Measurements from ENCODE around the gene BMP5. TPM values are rescaled to one million over a fixed set of nuclear protein-coding genes. Genes with fewer than 3 reads are reported as not detected.

Gene BMP5
- total and polyA plus RNA-seq, 2 of the 13 experiments (the other 11 are each of a cell fraction or from before 2014, with no cell fraction given), result not detected

GRCh38 chr6:55802259-55802658, 73.1 kb downstream of the BMP5 start:
- no peak overlapping the region for H3K9ac ChIP-seq (ENCODE audit: insufficient read depth, low read depth, low read length)
- FAIRE-seq, result no peak

More at GRCh38 chr6:55802259-55802658, 73.1 kb downstream of the BMP5 start:
- no peaks in the 10 kb centered on the region for H3K4me1 ChIP-seq (ENCODE audit: insufficient read depth, low read length)
- no peaks in the 10 kb centered on the region for H3K79me2 ChIP-seq (ENCODE audit: insufficient read depth, low read length)
- CTCF ChIA-PET (ENCODE audit: low intra/inter-chr PET ratio, low total read pairs), result no interaction called here
- POLR2A ChIA-PET, result no interaction called here
- TF ChIP-seq MXD1 (CRISPR knock-in tag; IDR thresholded peaks at IDR 0.05) (no peak), NR0B2 (CRISPR knock-in tag; IDR thresholded peaks at IDR 0.05) (no peak), ZNF598 (CRISPR knock-in tag; IDR thresholded peaks at IDR 0.05; ENCODE audit: borderline replicate concordance) (no peak), ZBTB26 (CRISPR knock-in tag; IDR thresholded peaks at IDR 0.05; ENCODE audit: borderline replicate concordance) (no peak), TRIM22 (IDR thresholded peaks at IDR 0.05) (no peak), HBP1 (CRISPR knock-in tag; IDR thresholded peaks at IDR 0.05; ENCODE audit: low read depth) (no peak), HMGA1 (CRISPR knock-in tag; conservative IDR thresholded peaks at IDR 0.05) (no peak), CSRNP1 (CRISPR knock-in tag; IDR thresholded peaks at IDR 0.05) (no peak), ZNF124 (CRISPR knock-in tag; IDR thresholded peaks at IDR 0.05) (no peak), ZKSCAN5 (CRISPR knock-in tag; IDR thresholded peaks at IDR 0.05) (no peak)
- TF ChIP-seq, protein P1, sequence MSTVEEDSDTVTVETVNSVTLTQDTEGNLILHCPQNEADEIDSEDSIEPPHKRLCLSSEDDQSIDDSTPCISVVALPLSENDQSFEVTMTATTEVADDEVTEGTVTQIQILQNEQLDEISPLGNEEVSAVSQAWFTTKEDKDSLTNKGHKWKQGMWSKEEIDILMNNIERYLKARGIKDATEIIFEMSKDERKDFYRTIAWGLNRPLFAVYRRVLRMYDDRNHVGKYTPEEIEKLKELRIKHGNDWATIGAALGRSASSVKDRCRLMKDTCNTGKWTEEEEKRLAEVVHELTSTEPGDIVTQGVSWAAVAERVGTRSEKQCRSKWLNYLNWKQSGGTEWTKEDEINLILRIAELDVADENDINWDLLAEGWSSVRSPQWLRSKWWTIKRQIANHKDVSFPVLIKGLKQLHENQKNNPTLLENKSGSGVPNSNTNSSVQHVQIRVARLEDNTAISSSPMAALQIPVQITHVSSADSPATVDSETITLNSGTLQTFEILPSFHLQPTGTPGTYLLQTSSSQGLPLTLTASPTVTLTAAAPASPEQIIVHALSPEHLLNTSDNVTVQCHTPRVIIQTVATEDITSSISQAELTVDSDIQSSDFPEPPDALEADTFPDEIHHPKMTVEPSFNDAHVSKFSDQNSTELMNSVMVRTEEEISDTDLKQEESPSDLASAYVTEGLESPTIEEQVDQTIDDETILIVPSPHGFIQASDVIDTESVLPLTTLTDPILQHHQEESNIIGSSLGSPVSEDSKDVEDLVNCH (CRISPR knock-in tag; IDR thresholded peaks at IDR 0.05), result no peak
- no peaks in the 10 kb centered on the region for H3K27me3 ChIP-seq (ENCODE audit: control insufficient read depth in 1 of 2, insufficient read depth in 2 of 2, low read length in 2 of 2)
- H3K27ac ChIP-seq (ENCODE audit: extremely low read length, insufficient read depth, low read length), result no peak overlapping the region
- intact Hi-C loops (cut with micrococcal nuclease; ENCODE audit: unreplicated experiment) (no loop called here), in situ Hi-C loops (cut with HindIII; ENCODE audit: extremely low pct_ligation_motif_present, low pct_unique_long_range_greater_than_20kb) (no loop called here)
- H3K36me3 ChIP-seq (replicated peaks in 1 of 2; ENCODE audit: control insufficient read depth in 1 of 2, insufficient read depth in 2 of 2, low read length in 2 of 2), result no peaks in the 10 kb centered on the region
- 2% methylated on average over 4 of the region's 4 CpGs for WGBS (ENCODE audit: low lambda C conversion rate)
- H3K4me3 ChIP-seq (replicated peaks in 1 of 3; ENCODE audit: insufficient read depth in 1 of 3, low read depth in 2 of 3, low read length in 3 of 3), result no peak overlapping the region
- H4K20me1 ChIP-seq (ENCODE audit: insufficient read depth, low read length), result no peaks in the 10 kb centered on the region; the same call in 1 of the 2 replicates
- DNase-seq (ENCODE audit: low spot score) (no peak), ATAC-seq (no peak)
- H2AFZ ChIP-seq (ENCODE audit: low read length), result no peak overlapping the region
- H3K4me2 ChIP-seq (ENCODE audit: low read depth, low read length), result no peak overlapping the region
- no TSS peak for BruUV-seq (replicated peaks)
- H3K9me3 ChIP-seq (ENCODE audit: low read length), result no peaks in the 10 kb centered on the region
